SJSA1 (cell line): ENCODE results near the gene TIAM2. TPM values are rescaled to one million over a fixed set of nuclear protein-coding genes. Genes with fewer than 3 reads are reported as not detected.

Source experiments
- DNase-seq, 2 experiments: peaks; one replicate each; pipeline ENCODE4 v3.0.0-alpha.2; 2015 to 2020; ENCODE audit warnings: low spot score in 2 of 2, low read depth in 1 of 2
- H3K27ac ChIP-seq: fragments of 250-450 bp; sonication (Bioruptor Pico); 2 replicates; pipeline ENCODE4 v1.5.1; 2020; ENCODE audit warnings: mild to moderate bottlenecking, moderate library complexity
- H3K27me3 ChIP-seq: fragments of 250-450 bp; sonication (Bioruptor Pico); replicated peaks from 2 replicates; pipeline ENCODE4 v1.5.1; 2020; ENCODE audit warnings: mild to moderate bottlenecking, moderate library complexity
- H3K36me3 ChIP-seq: fragments of 250-450 bp; sonication (Bioruptor Pico); 2 replicates; pipeline ENCODE4 v1.5.1; 2020; ENCODE audit warnings: mild to moderate bottlenecking
- H3K4me1 ChIP-seq: fragments of 250-450 bp; sonication (Bioruptor Pico); replicated peaks from 2 replicates; pipeline ENCODE4 v1.6.1; 2021; ENCODE audit warnings: mild to moderate bottlenecking
- H3K4me3 ChIP-seq: fragments of 250-450 bp; sonication (Bioruptor Pico); 2 replicates; pipeline ENCODE4 v1.5.1; 2020; ENCODE audit warnings: mild to moderate bottlenecking
- H3K9me3 ChIP-seq: fragments of 250-450 bp; sonication (Bioruptor Pico); replicated peaks from 2 replicates; pipeline ENCODE4 v1.5.1; 2020; ENCODE audit warnings: mild to moderate bottlenecking
- total RNA-seq: library from RNA; depleted of rRNA; stranded (reverse); fragments of >200 nt; shearing (Covaris generic); gene quantifications from 2 replicates; pipeline ENCODE4 v1.2.3, GENCODE V29; 2014

The TIAM2 gene
- total RNA-seq, 1 experiment from 2014 or later = 48.3 TPM

- DNase-seq = peak in 1 of 2 experiments; percentile 25
- Histone ChIP-seq H3K4me1 (peaks cover 60% of the 10 kb centered on the region), H3K36me3 (peaks cover 18% of the 10 kb centered on the region), H3K9me3 (no peaks in the 10 kb centered on the region), H3K27me3 (no peaks in the 10 kb centered on the region), H3K27ac (peak overlapping the region; percentile 86), H3K4me3 (no peak overlapping the region)
Observed at GRCh38 chr6:155272353-155273232, 277.5 kb downstream of the TIAM2 start.

GRCh38 chr6:155273431-155273830 lies 278.3 kb downstream of the TIAM2 start:
- no peaks in the 10 kb centered on the region for H3K27me3 ChIP-seq
- no peak overlapping the region for H3K4me3 ChIP-seq
- peaks cover 16% of the 10 kb centered on the region for H3K36me3 ChIP-seq
- peaks cover 60% of the 10 kb centered on the region for H3K4me1 ChIP-seq
- H3K27ac ChIP-seq = peak overlapping the region; percentile 86
- DNase-seq = peak; percentile 80 to 88
- H3K9me3 ChIP-seq = no peaks in the 10 kb centered on the region

- peak overlapping the region; percentile 86 for H3K27ac ChIP-seq
- peaks cover 19% of the 10 kb centered on the region for H3K36me3 ChIP-seq
- no peak overlapping the region for H3K4me3 ChIP-seq
- peaks cover 59% of the 10 kb centered on the region for H3K4me1 ChIP-seq
- H3K27me3 ChIP-seq = no peaks in the 10 kb centered on the region
- DNase-seq = peak in 1 of 2 experiments; percentile 89
- H3K9me3 ChIP-seq = no peaks in the 10 kb centered on the region
Observed at GRCh38 chr6:155274106-155274505, 279.0 kb downstream of the TIAM2 start.

- Histone ChIP-seq H3K4me3 (no peak overlapping the region), H3K27me3 (no peaks in the 10 kb centered on the region), H3K27ac (peak overlapping the region; percentile 86), H3K36me3 (peaks cover 23% of the 10 kb centered on the region), H3K9me3 (no peaks in the 10 kb centered on the region), H3K4me1 (peaks cover 59% of the 10 kb centered on the region)
- DNase-seq = peak in 1 of 2 experiments; percentile 52
Observed at GRCh38 chr6:155274533-155274932, 279.4 kb downstream of the TIAM2 start.

- Histone ChIP-seq H3K4me1 (peaks cover 59% of the 10 kb centered on the region), H3K9me3 (no peaks in the 10 kb centered on the region)
Observed at GRCh38 chr6:155275808-155276480, 280.8 kb downstream of the TIAM2 start.

GRCh38 chr6:155276638-155277037 lies 281.5 kb downstream of the TIAM2 start:
- no peak overlapping the region for H3K4me3 ChIP-seq
- H3K27me3 ChIP-seq = no peaks in the 10 kb centered on the region
- no peak for DNase-seq
- H3K9me3 ChIP-seq = no peaks in the 10 kb centered on the region
- H3K36me3 ChIP-seq = peaks cover 36% of the 10 kb centered on the region
- 0 out of 2 replicates have a peak overlapping the region, but pooled peaks have one; percentile 4 for H3K27ac ChIP-seq
- H3K4me1 ChIP-seq = peaks cover 59% of the 10 kb centered on the region

More at GRCh38 chr6:155275808-155276480, 280.8 kb downstream of the TIAM2 start:
- no peaks in the 10 kb centered on the region for H3K27me3 ChIP-seq
- 0 out of 2 replicates have a peak overlapping the region, but pooled peaks have one; percentile 4 for H3K27ac ChIP-seq
- no peak overlapping the region for H3K4me3 ChIP-seq
- DNase-seq = peak in 1 of 2 experiments; percentile 33
- peaks cover 33% of the 10 kb centered on the region for H3K36me3 ChIP-seq

GRCh38 chr6:155278319-155279049 lies 283.4 kb downstream of the TIAM2 start:
- Histone ChIP-seq H3K9me3 (no peaks in the 10 kb centered on the region), H3K4me3 (no peak overlapping the region), H3K27ac (no peak overlapping the region), H3K4me1 (peaks cover 45% of the 10 kb centered on the region), H3K36me3 (peaks cover 37% of the 10 kb centered on the region), H3K27me3 (no peaks in the 10 kb centered on the region)
- no peak for DNase-seq

- Histone ChIP-seq H3K4me1 (no peaks in the 10 kb centered on the region), H3K9me3 (no peaks in the 10 kb centered on the region), H3K4me3 (no peak overlapping the region), H3K27ac (no peak overlapping the region), H3K36me3 (peaks cover 54% of the 10 kb centered on the region), H3K27me3 (no peaks in the 10 kb centered on the region)
- no peak for DNase-seq
Observed at GRCh38 chr6:155284775-155285174, 289.7 kb downstream of the TIAM2 start.

- Histone ChIP-seq H3K4me3 (no peak overlapping the region), H3K9me3 (no peaks in the 10 kb centered on the region), H3K27ac (no peak overlapping the region), H3K4me1 (no peaks in the 10 kb centered on the region), H3K27me3 (no peaks in the 10 kb centered on the region), H3K36me3 (peaks cover 64% of the 10 kb centered on the region)
- DNase-seq = no peak
Observed at GRCh38 chr6:155287762-155288161, 292.6 kb downstream of the TIAM2 start.

- Histone ChIP-seq H3K27me3 (no peaks in the 10 kb centered on the region), H3K4me1 (no peaks in the 10 kb centered on the region), H3K4me3 (no peak overlapping the region), H3K27ac (no peak overlapping the region), H3K9me3 (no peaks in the 10 kb centered on the region), H3K36me3 (peaks cover 59% of the 10 kb centered on the region)
- no peak for DNase-seq
Observed at GRCh38 chr6:155290491-155290890, 295.4 kb downstream of the TIAM2 start.

GRCh38 chr6:155291291-155291690 lies 296.2 kb downstream of the TIAM2 start:
- Histone ChIP-seq H3K4me3 (no peak overlapping the region), H3K27me3 (no peaks in the 10 kb centered on the region), H3K9me3 (no peaks in the 10 kb centered on the region)

GRCh38 chr6:155292711-155293110 lies 297.6 kb downstream of the TIAM2 start:
- DNase-seq = no peak
- H3K9me3 ChIP-seq = no peaks in the 10 kb centered on the region
- H3K36me3 ChIP-seq = peaks cover 73% of the 10 kb centered on the region
- H3K4me1 ChIP-seq = peaks cover 3% of the 10 kb centered on the region; the same call in 1 of the 2 replicates
- no peaks in the 10 kb centered on the region for H3K27me3 ChIP-seq
- H3K27ac ChIP-seq = no peak overlapping the region
- no peak overlapping the region for H3K4me3 ChIP-seq

More at GRCh38 chr6:155291291-155291690, 296.2 kb downstream of the TIAM2 start:
- Histone ChIP-seq H3K27ac (no peak overlapping the region), H3K4me1 (no peaks in the 10 kb centered on the region), H3K36me3 (peaks cover 65% of the 10 kb centered on the region)
- DNase-seq = no peak

- no peaks in the 10 kb centered on the region for H3K9me3 ChIP-seq
- no peaks in the 10 kb centered on the region for H3K27me3 ChIP-seq
- no peak for DNase-seq
- no peak overlapping the region for H3K4me3 ChIP-seq
- H3K4me1 ChIP-seq = peaks cover 23% of the 10 kb centered on the region
- H3K27ac ChIP-seq = no peak overlapping the region
- H3K36me3 ChIP-seq = peaks cover 57% of the 10 kb centered on the region
Observed at GRCh38 chr6:155297669-155298068, 302.6 kb downstream of the TIAM2 start.
